GM12872 (cell line): ENCODE measurements around the gene ATP5PB.

Source experiments
- CTCF ChIP-seq: IDR thresholded peaks from 3 replicates; pipeline ENCODE4 v1.5.1; 2011; ENCODE audit warnings: low read depth, mild to moderate bottlenecking, low read length, moderate library complexity; ENCODE audit not compliant: insufficient read depth

The ATP5PB gene

GRCh38 chr1:111487133-111487532 is 37.9 kb downstream of the ATP5PB start:
- TF ChIP-seq CTCF = no peak

GRCh38 chr1:111488669-111489068 is 39.4 kb downstream of the ATP5PB start:
- no peak for TF ChIP-seq CTCF

- no peak for TF ChIP-seq CTCF
These were observed 40.3 kb downstream of the ATP5PB start for GRCh38 chr1:111489604-111490003.

GRCh38 chr1:111490220-111490619 is 41.0 kb downstream of the ATP5PB start:
- no peak for TF ChIP-seq CTCF

GRCh38 chr1:111491070-111491469 is 41.8 kb downstream of the ATP5PB start:
- no peak for TF ChIP-seq CTCF

- TF ChIP-seq CTCF = no peak
These were observed 47.1 kb downstream of the ATP5PB start for GRCh38 chr1:111496398-111496797.

GRCh38 chr1:111497592-111497991 is 48.3 kb downstream of the ATP5PB start:
- no peak for TF ChIP-seq CTCF
